Testis (tissue), 2 donors: Measurements from ENCODE around the gene FCHO2.

Source experiments
- CTCF ChIP-seq, 3 experiments: fragments of 450-650 bp in 2 of 3; fragments of 200-600 bp in 1 of 3; sonication (generic) in 1 of 3; IDR thresholded peaks; one replicate each; pipeline ENCODE4 v1.5.1; 2016 to 2019; ENCODE audit warnings: antibody characterized with exemption in 3 of 3, mild to moderate bottlenecking in 2 of 3, moderate library complexity in 1 of 3
- POLR2A ChIP-seq: fragments of 450-650 bp; IDR thresholded peaks from one replicate; pipeline ENCODE4 v1.6.1; 2017; ENCODE audit warnings: antibody characterized with exemption, mild to moderate bottlenecking, moderate library complexity

GRCh38 chr5:73122875-73123810, 167.3 kb downstream of the FCHO2 start:
- TF ChIP-seq CTCF (IDR thresholded peaks at IDR 0.05) (no peak), POLR2A (no peak)
